GM10266 (cell line): ENCODE results near the gene SLC17A9.

Source experiments
- DNase-seq: peaks from one replicate; pipeline ENCODE4 v3.0.0; 2012; ENCODE audit errors: extremely low spot score
- CTCF ChIP-seq: IDR thresholded peaks from 2 replicates; pipeline ENCODE4 v1.5.1; 2012; ENCODE audit warnings: mild to moderate bottlenecking, low read depth; ENCODE audit not compliant: control insufficient read depth, insufficient read depth; ENCODE audit errors: missing control alignments

The SLC17A9 gene

GRCh38 chr20:62984666-62985443, 32.3 kb downstream of the SLC17A9 start:
- no peak for TF ChIP-seq CTCF
- no peak for DNase-seq

GRCh38 chr20:62985444-62985778, 32.9 kb downstream of the SLC17A9 start:
- DNase-seq, result no peak
- no peak for TF ChIP-seq CTCF

- no peak for DNase-seq
- no peak for TF ChIP-seq CTCF
Observed at GRCh38 chr20:62986257-62986800, 33.8 kb downstream of the SLC17A9 start.

- TF ChIP-seq CTCF, result no peak
- DNase-seq, result no peak
Observed at GRCh38 chr20:62987114-62987513, 34.6 kb downstream of the SLC17A9 start.

- no peak for DNase-seq
- TF ChIP-seq CTCF, result no peak
Observed at GRCh38 chr20:62989201-62989601, 36.7 kb downstream of the SLC17A9 start.

GRCh38 chr20:62990306-62990825, 37.9 kb downstream of the SLC17A9 start:
- DNase-seq, result no peak
- no peak for TF ChIP-seq CTCF

- DNase-seq, result no peak
- TF ChIP-seq CTCF, result no peak
Observed at GRCh38 chr20:62991196-62991807, 38.8 kb downstream of the SLC17A9 start.
